Stimulated activated CD8-positive, alpha-beta memory T cell treated with anti-CD3 and anti-CD28 coated beads, Interleukin-15, amount 100 ng/mL, for 1 hour (primary cell): ENCODE measurements around the gene PARD3.

Experiments used
- DNase-seq: peaks from one replicate; pipeline ENCODE4 v3.0.0-alpha.2; 2020; ENCODE audit warnings: low read depth

PARD3 gene

GRCh38 chr10:34125702-34126101 lies 689.4 kb downstream of the PARD3 start:
- DNase-seq = no peak

GRCh38 chr10:34124522-34125035 lies 690.5 kb downstream of the PARD3 start:
- no peak for DNase-seq

- no peak for DNase-seq
Measured at GRCh38 chr10:34121781-34122622, 693.1 kb downstream of the PARD3 start.

GRCh38 chr10:34121125-34121753 lies 693.9 kb downstream of the PARD3 start:
- DNase-seq = no peak

GRCh38 chr10:34119456-34119855 lies 695.6 kb downstream of the PARD3 start:
- no peak for DNase-seq

GRCh38 chr10:34116681-34117271 lies 698.3 kb downstream of the PARD3 start:
- DNase-seq = no peak

- no peak for DNase-seq
Measured at GRCh38 chr10:34116220-34116641, 698.9 kb downstream of the PARD3 start.

GRCh38 chr10:34114914-34115313 lies 700.2 kb downstream of the PARD3 start:
- no peak for DNase-seq

- no peak for DNase-seq
Measured at GRCh38 chr10:34113504-34114225, 701.4 kb downstream of the PARD3 start.

- no peak for DNase-seq
Measured at GRCh38 chr10:34112171-34112782, 702.8 kb downstream of the PARD3 start.

GRCh38 chr10:34111179-34111578 lies 703.9 kb downstream of the PARD3 start:
- no peak for DNase-seq

GRCh38 chr10:34109952-34110702 lies 705.0 kb downstream of the PARD3 start:
- no peak for DNase-seq

GRCh38 chr10:34109495-34109894 lies 705.6 kb downstream of the PARD3 start:
- DNase-seq = no peak

GRCh38 chr10:34107626-34108516 lies 707.2 kb downstream of the PARD3 start:
- no peak for DNase-seq

GRCh38 chr10:34106356-34106885 lies 708.7 kb downstream of the PARD3 start:
- DNase-seq = no peak

GRCh38 chr10:34104829-34105572 lies 710.1 kb downstream of the PARD3 start:
- DNase-seq = no peak

- DNase-seq = no peak
Measured at GRCh38 chr10:34102893-34103506, 712.1 kb downstream of the PARD3 start.

- DNase-seq = no peak
Measured at GRCh38 chr10:34102237-34102673, 712.8 kb downstream of the PARD3 start.
